HG02938 (cell line): ENCODE results near the gene RBAK.
"Not testable (repeated sequence)": the region's sequence is repeated elsewhere in the genome, so short reads cannot be mapped to it uniquely, and the experiment has no call there.

Experiments
- ATAC-seq: cut with Tn5 transposase; IDR thresholded peaks from one replicate; pipeline ENCODE4 v1.9.1; 2021; ENCODE audit warnings: mild to moderate bottlenecking, moderate library complexity; ENCODE audit not compliant: unreplicated experiment

Gene RBAK

DNA sequence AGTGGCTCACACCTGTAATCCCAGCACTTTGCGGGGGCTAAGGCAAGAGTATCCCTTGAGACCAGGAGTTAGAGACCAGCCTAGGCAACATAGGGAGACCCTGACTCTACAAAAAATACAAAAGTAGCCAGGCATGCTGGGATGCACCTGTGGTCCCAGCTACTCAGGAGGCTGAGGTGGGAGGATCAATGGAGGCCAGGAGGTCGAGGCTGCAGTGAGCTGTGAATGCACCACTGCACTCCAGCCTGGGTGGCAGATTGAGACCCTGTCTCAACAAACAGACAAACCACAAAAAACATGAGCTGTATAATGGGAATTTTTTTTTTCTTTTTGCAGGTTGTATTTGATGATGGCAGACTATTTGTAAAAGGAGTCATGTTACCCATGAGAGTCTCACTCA is 1.5 kb downstream of the RBAK start:
- not testable (repeated sequence) for ATAC-seq

- ATAC-seq = no peak
Observed at GRCh38 chr7:5050676-5051075, 5.0 kb downstream of the RBAK start.

- not testable (repeated sequence) for ATAC-seq
Observed at GRCh38 chr7:5051731-5052130, 6.1 kb downstream of the RBAK start.

DNA sequence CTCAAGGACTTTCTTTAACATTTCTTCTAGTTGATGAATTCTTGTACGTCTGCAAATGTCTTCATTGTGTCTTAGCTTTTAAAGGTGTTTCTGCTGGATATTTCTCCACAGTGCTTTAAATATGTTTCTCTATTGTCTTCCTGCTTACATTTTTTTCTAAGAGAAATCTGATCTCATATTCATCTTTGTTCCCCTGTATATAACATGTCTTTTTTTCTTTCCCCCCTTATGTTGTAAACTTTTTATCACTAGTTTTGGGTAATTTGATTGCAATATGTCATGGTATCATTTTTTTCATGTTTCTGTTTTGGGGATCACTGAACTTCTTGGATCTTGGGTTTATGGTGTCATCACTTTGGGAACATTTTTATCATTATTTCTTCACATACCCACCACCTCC is 7.5 kb downstream of the RBAK start:
- ATAC-seq = no peak

DNA sequence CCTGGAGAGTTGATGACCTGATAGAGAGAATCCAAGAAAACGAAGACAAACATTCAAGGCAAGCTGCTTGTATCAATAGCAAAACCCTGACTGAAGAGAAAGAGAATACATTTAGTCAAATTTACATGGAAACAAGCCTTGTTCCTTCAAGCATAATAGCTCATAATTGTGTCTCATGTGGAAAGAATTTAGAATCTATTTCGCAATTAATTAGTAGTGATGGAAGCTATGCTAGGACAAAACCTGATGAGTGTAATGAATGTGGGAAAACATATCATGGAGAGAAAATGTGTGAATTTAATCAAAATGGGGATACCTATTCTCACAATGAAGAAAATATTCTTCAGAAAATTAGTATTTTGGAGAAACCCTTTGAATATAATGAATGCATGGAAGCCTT is 18.0 kb downstream of the RBAK start:
- ATAC-seq = no peak

DNA sequence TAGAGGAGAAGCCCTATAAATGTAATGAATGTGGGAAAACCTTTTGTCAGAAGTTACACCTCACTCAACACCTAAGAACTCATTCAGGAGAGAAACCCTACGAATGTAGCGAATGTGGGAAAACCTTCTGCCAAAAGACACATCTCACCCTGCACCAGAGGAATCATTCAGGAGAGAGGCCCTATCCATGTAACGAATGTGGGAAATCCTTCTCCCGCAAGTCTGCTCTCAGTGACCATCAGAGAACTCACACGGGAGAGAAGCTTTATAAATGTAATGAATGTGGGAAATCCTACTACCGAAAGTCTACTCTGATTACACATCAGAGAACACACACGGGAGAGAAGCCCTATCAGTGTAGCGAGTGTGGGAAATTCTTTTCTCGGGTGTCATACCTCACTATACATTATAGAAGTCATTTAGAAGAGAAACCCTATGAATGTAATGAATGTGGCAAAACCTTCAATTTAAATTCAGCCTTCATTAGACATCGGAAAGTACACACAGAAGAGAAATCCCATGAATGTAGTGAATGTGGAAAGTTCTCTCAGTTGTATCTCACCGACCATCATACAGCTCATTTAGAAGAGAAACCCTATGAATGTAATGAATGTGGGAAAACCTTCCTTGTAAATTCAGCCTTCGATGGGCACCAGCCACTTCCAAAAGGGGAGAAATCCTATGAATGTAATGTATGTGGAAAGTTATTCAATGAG is 18.9 kb downstream of the RBAK start:
- ATAC-seq = no peak

DNA sequence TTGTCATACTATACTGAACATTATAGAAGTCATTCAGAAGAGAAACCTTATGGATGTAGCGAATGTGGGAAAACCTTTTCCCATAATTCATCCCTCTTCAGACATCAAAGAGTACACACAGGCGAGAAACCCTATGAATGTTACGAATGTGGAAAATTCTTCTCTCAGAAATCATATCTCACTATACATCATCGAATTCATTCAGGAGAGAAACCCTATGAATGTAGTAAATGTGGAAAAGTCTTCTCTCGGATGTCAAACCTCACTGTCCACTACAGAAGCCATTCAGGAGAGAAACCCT is 19.4 kb downstream of the RBAK start:
- no peak for ATAC-seq

- ATAC-seq = no peak
Observed at GRCh38 chr7:5068521-5068920, 22.9 kb downstream of the RBAK start.

GRCh38 chr7:5070206-5070605 is 24.5 kb downstream of the RBAK start:
- no peak for ATAC-seq

- not testable (repeated sequence) for ATAC-seq
Observed at GRCh38 chr7:5075187-5075586, 29.5 kb downstream of the RBAK start.

DNA sequence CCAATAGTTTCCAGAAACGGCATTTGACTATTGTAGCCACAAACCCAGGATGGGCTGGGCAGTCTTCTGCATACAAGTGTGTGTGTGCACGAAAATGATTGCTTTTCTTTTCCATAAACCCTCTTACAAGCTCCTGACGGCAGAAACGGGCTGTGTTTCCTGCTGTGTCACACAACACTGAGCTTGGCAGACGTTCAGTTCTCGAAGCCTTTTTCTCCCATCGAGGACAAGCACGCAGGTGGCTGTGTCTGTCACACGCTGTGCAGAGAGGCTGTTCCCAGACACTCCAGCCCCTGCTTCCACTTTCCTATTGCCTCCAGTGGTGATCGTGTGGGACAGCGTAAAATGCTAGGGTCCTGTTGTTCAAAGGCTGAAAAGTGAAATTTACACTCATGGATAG is 32.1 kb downstream of the RBAK start:
- no peak for ATAC-seq

DNA sequence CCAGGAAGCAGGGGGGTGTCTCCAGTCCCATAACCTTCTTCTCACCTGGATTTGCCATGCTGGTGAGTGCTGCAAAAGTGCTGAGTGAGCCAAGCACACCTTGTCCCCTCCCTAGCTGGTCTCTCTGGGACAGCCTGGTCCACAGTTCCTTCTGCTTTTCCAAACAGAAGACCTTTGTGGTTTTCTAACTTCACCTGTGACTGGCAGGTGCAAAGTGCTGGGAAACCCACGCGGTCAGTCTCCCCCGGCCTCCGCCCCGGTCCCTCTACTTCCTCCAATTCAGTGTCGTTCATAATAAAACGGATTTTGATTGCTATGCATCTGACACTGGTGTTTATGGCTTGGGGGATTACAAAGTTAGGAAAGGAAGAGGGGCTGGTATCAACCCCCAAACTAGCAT is 37.1 kb downstream of the RBAK start:
- no peak for ATAC-seq

GRCh38 chr7:5083311-5083711 is 37.7 kb downstream of the RBAK start:
- ATAC-seq = no peak

DNA sequence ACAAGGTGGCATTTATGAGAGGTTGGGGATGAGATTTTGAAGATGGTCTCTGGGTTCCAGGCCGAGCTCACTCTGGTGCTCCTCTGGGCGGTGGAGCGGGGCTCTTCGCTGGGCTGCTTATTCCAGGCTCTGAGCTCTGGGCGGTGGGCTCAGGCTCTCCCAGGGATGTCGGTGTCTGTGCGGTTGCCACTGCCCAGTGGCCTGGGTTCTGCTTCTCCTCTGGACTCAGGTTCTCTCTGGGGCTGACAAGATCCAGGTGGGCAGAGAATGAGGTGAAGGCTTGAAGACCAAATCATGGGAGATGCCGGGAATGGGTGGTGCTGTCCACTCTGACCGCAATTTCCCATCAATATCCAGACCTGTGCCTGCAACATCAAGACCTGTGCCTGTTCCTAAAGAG is 40.6 kb downstream of the RBAK start:
- ATAC-seq = no peak

GRCh38 chr7:5088228-5088833 is 42.7 kb downstream of the RBAK start:
- ATAC-seq = not testable (repeated sequence)

DNA sequence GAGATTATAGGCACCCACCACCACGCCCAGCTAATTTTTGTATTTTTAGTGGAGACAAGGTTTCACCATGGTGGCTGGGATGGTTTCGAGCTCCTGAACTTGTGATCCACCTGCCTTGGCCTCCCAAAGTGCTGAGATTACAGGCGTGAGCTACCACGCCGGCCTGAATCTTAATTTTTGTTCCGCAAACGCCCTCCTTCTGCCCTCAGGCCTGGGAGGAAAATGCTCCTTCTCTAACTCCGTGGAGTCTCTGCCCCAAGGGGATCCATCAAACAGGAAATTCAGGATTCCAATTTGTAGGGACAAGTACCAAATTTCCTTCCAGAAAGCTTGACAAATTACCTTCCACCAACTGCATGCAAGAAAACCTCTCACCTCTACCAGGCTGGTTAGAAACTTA is 43.2 kb downstream of the RBAK start:
- ATAC-seq = no peak

DNA sequence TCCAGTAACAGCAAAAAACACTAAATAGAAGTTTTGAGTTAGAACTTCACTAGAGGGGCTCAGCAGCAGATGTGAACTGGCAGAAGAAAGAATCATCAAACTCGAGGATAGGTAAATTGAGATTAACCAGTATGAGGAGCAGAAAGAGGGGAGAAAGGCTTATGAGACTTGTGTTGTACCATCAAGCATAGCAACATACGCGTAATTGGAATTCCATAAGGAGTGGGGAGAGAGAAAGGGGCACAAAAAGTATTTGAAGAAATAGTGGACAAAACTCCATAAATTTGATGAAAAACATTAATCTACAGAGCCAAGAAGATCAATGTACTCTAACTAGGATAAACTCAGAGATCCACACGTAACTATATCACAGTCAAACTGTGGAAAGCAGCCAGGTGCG is 48.3 kb downstream of the RBAK start:
- ATAC-seq = no peak

DNA sequence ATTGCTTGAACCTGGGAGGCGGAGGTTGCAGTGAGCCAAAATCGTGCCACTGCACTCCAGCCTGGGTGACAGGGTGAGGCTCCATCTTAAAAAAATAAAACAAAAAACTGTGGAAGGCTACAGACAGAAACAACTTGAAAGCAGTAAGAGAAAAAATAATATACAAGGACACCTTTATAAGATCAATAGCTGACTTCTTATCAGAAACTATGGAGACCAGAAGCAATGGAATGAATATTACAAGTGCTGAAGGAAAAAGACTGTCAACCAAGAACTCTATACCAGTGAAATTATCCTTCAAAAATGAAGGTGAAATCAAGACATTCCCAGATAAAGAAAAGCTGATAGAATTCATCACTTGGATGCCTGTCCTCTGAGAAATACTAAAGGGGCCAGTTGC is 49.0 kb downstream of the RBAK start:
- ATAC-seq = no peak

GRCh38 chr7:5116359-5116758 is 70.7 kb downstream of the RBAK start:
- no peak for ATAC-seq

GRCh38 chr7:5117095-5117970 is 71.7 kb downstream of the RBAK start:
- no peak for ATAC-seq
